IMR-90 (cell line): ENCODE results near the gene ZBTB38. TPM values are rescaled to one million over a fixed set of nuclear protein-coding genes. Genes with fewer than 3 reads are reported as not detected.

Experiments
- ATAC-seq: fragments of 200-7000 bp; cut with Tn5 transposase; 2 replicates; pipeline ENCODE4 v1.9.1; 2020; ENCODE audit warnings: low read depth, mild to moderate bottlenecking, moderate library complexity
- BruUV-seq: library from RNA; stranded (reverse); fragments of 400-500 nt; replicated peaks from 2 replicates; lab custom pipeline; 2021; lab: Mats Ljungman, UMichigan
- CTCF ChIA-PET: fragments of 300-600 bp; formaldehyde crosslinking; extraction: SDS; loops from one replicate; lab custom pipeline; 2021; ENCODE audit warnings: antibody characterized with exemption; lab: Yijun Ruan, JAX
- POLR2A ChIA-PET: fragments of 300-600 bp; sonication (Branson Sonifier 250); formaldehyde crosslinking; loops from one replicate; lab custom pipeline; 2022; ENCODE audit warnings: antibody characterized with exemption; ENCODE audit not compliant: unreplicated experiment; lab: Charles Lee
- DNase-seq: peaks from one replicate; pipeline ENCODE4 v3.0.0; 2013
- H2AFZ ChIP-seq: replicated peaks from 2 replicates; pipeline ENCODE3; 2013; ENCODE audit warnings: low read length, mild to moderate bottlenecking; ENCODE audit not compliant: poor library complexity
- H2AK5ac ChIP-seq: 2 replicates; pipeline ENCODE4 v1.6.1; 2013; ENCODE audit warnings: low read depth, low read length, inconsistent platforms
- H2AK9ac ChIP-seq: replicated peaks from 2 replicates; pipeline ENCODE3; 2013; ENCODE audit warnings: mild to moderate bottlenecking, low read depth, low read length, moderate library complexity; ENCODE audit not compliant: poor library complexity
- H2BK120ac ChIP-seq: 2 replicates; pipeline ENCODE4 v1.6.1; 2013; ENCODE audit warnings: low read depth, low read length, inconsistent platforms
- H2BK15ac ChIP-seq: 3 replicates; pipeline ENCODE4 v1.6.1; 2013; ENCODE audit warnings: low read depth, low read length, inconsistent platforms
- H2BK20ac ChIP-seq: 2 replicates; pipeline ENCODE4 v1.6.1; 2013; ENCODE audit warnings: low read depth, mild to moderate bottlenecking, inconsistent platforms, low read length, moderate library complexity
- H2BK5ac ChIP-seq: 2 replicates; pipeline ENCODE4 v1.6.1; 2013; ENCODE audit warnings: mild to moderate bottlenecking, low read depth, low read length, inconsistent platforms; ENCODE audit not compliant: poor library complexity, severe bottlenecking
- H3K14ac ChIP-seq: replicated peaks from 2 replicates; pipeline ENCODE4 v1.6.1; 2013; ENCODE audit warnings: low read depth, low read length, inconsistent platforms
- H3K18ac ChIP-seq: 2 replicates; pipeline ENCODE4 v1.6.1; 2013; ENCODE audit warnings: low read depth, low read length, control low read depth
- H3K23ac ChIP-seq: 2 replicates; pipeline ENCODE4 v1.6.1; 2013; ENCODE audit warnings: low read depth, low read length, inconsistent platforms
- H3K27ac ChIP-seq: 2 replicates; pipeline ENCODE4 v1.5.1; 2013; ENCODE audit warnings: mild to moderate bottlenecking, control low read depth, low read length; ENCODE audit not compliant: insufficient read depth
- H3K27me3 ChIP-seq: 2 replicates; pipeline ENCODE4 v1.6.1; 2013; ENCODE audit warnings: low read length; ENCODE audit not compliant: control insufficient read depth, insufficient read depth
- H3K36me3 ChIP-seq: 2 replicates; pipeline ENCODE4 v1.6.1; 2013; ENCODE audit warnings: low read length, mixed read lengths; ENCODE audit not compliant: control insufficient read depth, insufficient read depth
- H3K4ac ChIP-seq: 2 replicates; pipeline ENCODE4 v1.6.1; 2013; ENCODE audit warnings: low read depth, low read length, inconsistent platforms
- H3K4me1 ChIP-seq: 2 replicates; pipeline ENCODE4 v1.6.1; 2013; ENCODE audit warnings: low read length, mixed read lengths; ENCODE audit not compliant: control insufficient read depth, insufficient read depth
- H3K4me2 ChIP-seq: 2 replicates; pipeline ENCODE4 v1.6.1; 2013; ENCODE audit warnings: low read depth, mild to moderate bottlenecking, control low read depth, low read length, moderate library complexity
- H3K4me3 ChIP-seq: 2 replicates; pipeline ENCODE4 v1.5.1; 2013; ENCODE audit warnings: low read depth, mild to moderate bottlenecking, control low read depth, low read length, moderate library complexity; ENCODE audit not compliant: insufficient read depth
- H3K56ac ChIP-seq: 2 replicates; pipeline ENCODE4 v1.6.1; 2013; ENCODE audit warnings: low read length, inconsistent platforms; ENCODE audit not compliant: insufficient read depth; ENCODE audit errors: extremely low read depth
- H3K79me1 ChIP-seq, 2 experiments: 2 replicates each; pipeline ENCODE4 v1.6.1; 2013; ENCODE audit warnings: low read length in 2 of 2, inconsistent platforms in 1 of 2, low read depth in 1 of 2
- H3K9ac ChIP-seq: 2 replicates; pipeline ENCODE4 v1.6.1; 2013; ENCODE audit warnings: low read depth, low read length, control low read depth
- H3K9me1 ChIP-seq: 2 replicates; pipeline ENCODE4 v1.6.1; 2013; ENCODE audit warnings: low read length, inconsistent platforms; ENCODE audit not compliant: insufficient read depth
- H3K9me3 ChIP-seq: 2 replicates; pipeline ENCODE4 v1.6.1; 2013; ENCODE audit warnings: low read length; ENCODE audit not compliant: control insufficient read depth, insufficient read depth
- H4K20me1 ChIP-seq: 2 replicates; pipeline ENCODE4 v1.6.1; 2013; ENCODE audit warnings: low read length, inconsistent platforms; ENCODE audit not compliant: insufficient read depth
- H4K5ac ChIP-seq: 2 replicates; pipeline ENCODE4 v1.6.1; 2013; ENCODE audit warnings: mild to moderate bottlenecking, low read depth, low read length, control low read depth
- H4K8ac ChIP-seq, 2 experiments: 2 replicates each; pipeline ENCODE4 v1.6.1; 2013; ENCODE audit warnings: low read depth in 2 of 2, low read length in 2 of 2, control low read depth in 1 of 2, inconsistent platforms in 1 of 2
- H4K91ac ChIP-seq: 2 replicates; pipeline ENCODE4 v1.6.1; 2013; ENCODE audit warnings: low read depth, low read length, inconsistent platforms; ENCODE audit not compliant: insufficient read depth
- CEBPB ChIP-seq: IDR thresholded peaks from 2 replicates; pipeline ENCODE4 v1.6.1; 2012; ENCODE audit warnings: low read depth, low read length, improper control_type of control experiment
- CHD1 ChIP-seq: IDR thresholded peaks from 2 replicates; pipeline ENCODE4 v1.6.1; 2012; ENCODE audit warnings: low read depth, low read length, improper control_type of control experiment
- CTCF ChIP-seq: conservative IDR thresholded peaks from 2 replicates; pipeline ENCODE4 v1.5.1; 2012; ENCODE audit warnings: mild to moderate bottlenecking, low read depth, low read length, improper control_type of control experiment
- ELK1 ChIP-seq: fragments of 150-350 bp; IDR thresholded peaks from 2 replicates; pipeline ENCODE4 v1.6.1; 2016; ENCODE audit warnings: low read depth, mild to moderate bottlenecking, low read length, moderate library complexity, borderline replicate concordance
- FOS ChIP-seq: fragments of 150-350 bp; IDR thresholded peaks from 2 replicates; pipeline ENCODE4 v1.6.1; 2016; ENCODE audit warnings: low read depth, low read length
- MAFK ChIP-seq: IDR thresholded peaks from 2 replicates; pipeline ENCODE4 v1.6.1; 2012; ENCODE audit warnings: low read depth, low read length, improper control_type of control experiment
- MAZ ChIP-seq: IDR thresholded peaks from 2 replicates; pipeline ENCODE4 v1.6.1; 2012; ENCODE audit warnings: low read depth, mild to moderate bottlenecking, low read length, improper control_type of control experiment, moderate library complexity, borderline replicate concordance
- NFE2L2 ChIP-seq: fragments of 150-350 bp; IDR thresholded peaks from 2 replicates; pipeline ENCODE4 v1.6.1; 2016; ENCODE audit warnings: low read depth, mild to moderate bottlenecking, low read length
- POLR2A ChIP-seq: IDR thresholded peaks from 2 replicates; pipeline ENCODE4 v1.6.1; 2012; ENCODE audit warnings: mild to moderate bottlenecking, low read depth, low read length
- RAD21 ChIP-seq: IDR thresholded peaks from 2 replicates; pipeline ENCODE4 v1.6.1; 2012; ENCODE audit warnings: low read length, improper control_type of control experiment
- RCOR1 ChIP-seq: IDR thresholded peaks from 2 replicates; pipeline ENCODE4 v1.6.1; 2012; ENCODE audit warnings: mild to moderate bottlenecking, low read length, improper control_type of control experiment; ENCODE audit not compliant: insufficient replicate concordance
- RFX5 ChIP-seq: IDR thresholded peaks from 2 replicates; pipeline ENCODE4 v1.8.0; 2012; ENCODE audit warnings: low read depth, mild to moderate bottlenecking, low read length, moderate library complexity
- SMC3 ChIP-seq: fragments of 150-350 bp; IDR thresholded peaks from 2 replicates; pipeline ENCODE4 v1.6.1; 2016; ENCODE audit warnings: low read depth, mild to moderate bottlenecking, antibody characterized with exemption, low read length, moderate library complexity
- USF2 ChIP-seq: fragments of 150-350 bp; IDR thresholded peaks from 2 replicates; pipeline ENCODE4 v1.6.1; 2017; ENCODE audit warnings: mild to moderate bottlenecking, antibody characterized with exemption, low read length, low read depth
- WGBS, 2 experiments: methylation state at CpG; one replicate each; pipeline versions ENCODE4 v1.1.5 to v1.1.7; 2013; ENCODE audit warnings: missing lambda C conversion rate in 2 of 2; ENCODE audit not compliant: insufficient read length in 1 of 2; ENCODE audit errors: extremely low coverage in 2 of 2; 5-methylcytosine and 5-hydroxymethylcytosine counted together
- dilution Hi-C: fragments of 300-500 bp; cut with HindIII; formaldehyde crosslinking; loops from one replicate; pipeline ENCODE4 v1.14.3; 2018; ENCODE audit warnings: low sequenced_read_pairs; ENCODE audit not compliant: unreplicated experiment
- in situ Hi-C: fragments of 300-500 bp; cut with MboI; formaldehyde crosslinking; loops from 3 replicates; pipeline ENCODE4 v1.14.3; 2019; ENCODE audit warnings: low sequenced_read_pairs, inconsistent platforms, mixed read lengths
- intact Hi-C: fragments of 100-400 bp; cut with micrococcal nuclease; formaldehyde crosslinking; loops from 2 replicates; pipeline ENCODE4 v1.10.0; 2022
- polyA plus RNA-seq, 3 experiments: library from polyadenylated mRNA; depleted of rRNA; stranded (reverse); fragments of >200 nt; gene quantifications; 2 replicates each; pipeline ENCODE4 v1.2.3, GENCODE V29; 2012; ENCODE audit warnings: low replicate concordance in 1 of 3
- total RNA-seq: library from RNA; depleted of rRNA; stranded (reverse); fragments of >200 nt; gene quantifications from 2 replicates; pipeline ENCODE4 v1.2.3, GENCODE V29; 2012

Gene ZBTB38
- total and polyA plus RNA-seq, 2 of the 4 experiments (the other 2 are of a cell fraction) = 44.9 to 274 TPM

- Histone ChIP-seq H2BK5ac (peak overlapping the region; percentile 100), H4K20me1 (no peaks in the 10 kb centered on the region), H2AFZ (peak overlapping the region; percentile 84), H4K91ac (peak overlapping the region; percentile 100), H2AK9ac (peak overlapping the region; percentile 97), H4K8ac (peak overlapping the region; percentile 80 to 98), H3K79me1 (peaks cover 19 to 39% of the 10 kb centered on the region in 2 experiments), H3K9ac (peak overlapping the region; percentile 75), H3K36me3 (peaks cover 5% of the 10 kb centered on the region; the same call in 1 of the 2 replicates), H3K4me1 (peaks cover 17% of the 10 kb centered on the region), H2BK15ac (peak overlapping the region; percentile 82), H3K18ac (peak overlapping the region; percentile 98), H3K23ac (peak overlapping the region; percentile 99), H3K9me1 (peaks cover 7% of the 10 kb centered on the region; the same call in 1 of the 2 replicates), H2AK5ac (peak overlapping the region; percentile 98), H3K9me3 (no peaks in the 10 kb centered on the region), H3K56ac (peak overlapping the region; percentile 99), H4K5ac (peak overlapping the region; percentile 97), H2BK120ac (peak overlapping the region; percentile 99), H3K27me3 (no peaks in the 10 kb centered on the region), H3K4me3 (no peak overlapping the region), H3K14ac (peak overlapping the region; percentile 99), H2BK20ac (peak overlapping the region; percentile 99), H3K4ac (peak overlapping the region; percentile 100), H3K4me2 (peak overlapping the region; percentile 39), H3K27ac (peak overlapping the region; percentile 95)
- 20% methylated on average over 1 of the region's 12 CpGs; no CpG with 5 or more reads in 1 of the 2 experiments for WGBS, 2 experiments
- ChIA-PET POLR2A (interaction anchor here (0.7 to 1.2 kb wide), 8 partner anchors 17 to 124 kb away, joined by 3 to 6 read pairs (median 3); no protein-coding TSS in a partner anchor), CTCF (interaction anchor here (0.9 kb wide), 3 partner anchors 39 to 87 kb away, joined by 3 to 4 read pairs (median 3); no protein-coding TSS in a partner anchor)
- intact Hi-C loops = loop anchor here (1.0 kb wide), 1 partner anchor 40 kb away; no protein-coding TSS in a partner anchor
- no TSS peak for BruUV-seq
- peak; percentile 52 for ATAC-seq
- peak; percentile 100 for DNase-seq
- in situ Hi-C loops = no loop called here
- dilution Hi-C loops = no loop called here
- no peak for TF ChIP-seq RAD21
- no peak for TF ChIP-seq ELK1
- TF ChIP-seq MAZ = peak; percentile 38; the same call in 1 of the 2 replicates
- TF ChIP-seq SMC3 = no peak
- TF ChIP-seq MAFK = peak; percentile 63
- TF ChIP-seq CTCF = no peak
- peak; percentile 46; the same call in 1 of the 2 replicates for TF ChIP-seq NFE2L2
- TF ChIP-seq RFX5 = no peak
- TF ChIP-seq USF2 = peak; percentile 66
- peak; percentile 89 for TF ChIP-seq CEBPB
- peak; percentile 94 for TF ChIP-seq RCOR1
- TF ChIP-seq CHD1 = peak; percentile 32; the same call in 1 of the 2 replicates
- TF ChIP-seq FOS = peak; percentile 95
- peak; percentile 95 for TF ChIP-seq POLR2A
Measured at GRCh38 chr3:141367038-141367730, 1.1 kb upstream of the ZBTB38 start.
